Natural killer cell treated with Interleukin-12 subunit alpha and Interleukin-12 subunit beta and Interleukin-15 and Interleukin-18, amount 100 ng/mL, for 72 hours (primary cell): Measurements from ENCODE around the gene TBC1D16. TPM values are rescaled to one million over a fixed set of nuclear protein-coding genes. Genes with fewer than 3 reads are reported as not detected.

ENCODE experiments used
- ATAC-seq, 2 donors: fragments of 150-1000 bp; cut with Tn5 transposase in 1 of 2; sonication (Bioruptor Pico), chemical (Tn5 transposase) in 1 of 2; 2 replicates each; pipeline ENCODE4 v1.10.0; 2021
- DNase-seq: peaks from one replicate; pipeline ENCODE4 v3.0.0; 2022; ENCODE audit warnings: low spot score
- H3K27ac Mint-ChIP-seq, 2 donors: 1 replicate in 1 of 2; 2 replicates in 1 of 2; pipeline ENCODE4 v1.8.0; 2022; ENCODE audit warnings: mixed read lengths in 2 of 2, mild to moderate bottlenecking in 1 of 2, moderate library complexity in 1 of 2
- H3K27me3 Mint-ChIP-seq, 2 donors: 1 replicate in 1 of 2; 2 replicates in 1 of 2; pipeline ENCODE4 v1.8.0; 2022; ENCODE audit warnings: mixed read lengths in 2 of 2
- H3K36me3 Mint-ChIP-seq: one replicate; pipeline ENCODE4 v1.8.0; 2022; ENCODE audit warnings: mixed read lengths
- H3K4me1 Mint-ChIP-seq, 2 donors: 1 replicate in 1 of 2; 2 replicates in 1 of 2; pipeline ENCODE4 v1.8.0; 2022; ENCODE audit warnings: low read depth in 2 of 2, mixed read lengths in 2 of 2, mild to moderate bottlenecking in 1 of 2
- H3K4me3 Mint-ChIP-seq: one replicate; pipeline ENCODE4 v1.8.0; 2022; ENCODE audit warnings: mixed read lengths
- H3K9me3 Mint-ChIP-seq: 2 replicates; pipeline ENCODE4 v1.8.0; 2022; ENCODE audit warnings: mixed read lengths
- total RNA-seq, 2 donors: library from RNA; stranded (reverse); gene quantifications; one replicate each; pipeline ENCODE4 v1.2.3, GENCODE V29; 2022

Gene TBC1D16
- total RNA-seq, 2 donors from 2014 or later = 1.1 to 3.2 TPM

DNA sequence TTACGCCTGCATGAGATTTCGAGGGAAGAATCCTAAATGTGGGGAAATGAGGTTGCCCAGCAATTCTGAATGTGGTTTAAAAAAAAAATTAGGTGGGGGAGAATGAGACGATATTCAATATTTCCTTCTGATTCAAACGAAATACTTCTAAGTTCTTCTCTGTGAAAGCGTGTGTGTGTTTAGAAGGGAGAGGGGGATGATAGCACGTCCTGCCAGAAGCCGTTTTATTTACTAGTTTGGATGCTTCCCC lies 47.8 kb downstream of the TBC1D16 start:
- Mint-ChIP-seq H3K27me3 (peaks cover 5 to 12% of the 10 kb centered on the region in 2 donors), H3K4me3 (no peak overlapping the region), H3K27ac (no peak overlapping the region), H3K4me1 (peaks cover 8 to 11% of the 10 kb centered on the region in 2 donors), H3K36me3 (no peaks in the 10 kb centered on the region), H3K9me3 (no peaks in the 10 kb centered on the region)
- DNase-seq (no peak), ATAC-seq (no peak)

DNA sequence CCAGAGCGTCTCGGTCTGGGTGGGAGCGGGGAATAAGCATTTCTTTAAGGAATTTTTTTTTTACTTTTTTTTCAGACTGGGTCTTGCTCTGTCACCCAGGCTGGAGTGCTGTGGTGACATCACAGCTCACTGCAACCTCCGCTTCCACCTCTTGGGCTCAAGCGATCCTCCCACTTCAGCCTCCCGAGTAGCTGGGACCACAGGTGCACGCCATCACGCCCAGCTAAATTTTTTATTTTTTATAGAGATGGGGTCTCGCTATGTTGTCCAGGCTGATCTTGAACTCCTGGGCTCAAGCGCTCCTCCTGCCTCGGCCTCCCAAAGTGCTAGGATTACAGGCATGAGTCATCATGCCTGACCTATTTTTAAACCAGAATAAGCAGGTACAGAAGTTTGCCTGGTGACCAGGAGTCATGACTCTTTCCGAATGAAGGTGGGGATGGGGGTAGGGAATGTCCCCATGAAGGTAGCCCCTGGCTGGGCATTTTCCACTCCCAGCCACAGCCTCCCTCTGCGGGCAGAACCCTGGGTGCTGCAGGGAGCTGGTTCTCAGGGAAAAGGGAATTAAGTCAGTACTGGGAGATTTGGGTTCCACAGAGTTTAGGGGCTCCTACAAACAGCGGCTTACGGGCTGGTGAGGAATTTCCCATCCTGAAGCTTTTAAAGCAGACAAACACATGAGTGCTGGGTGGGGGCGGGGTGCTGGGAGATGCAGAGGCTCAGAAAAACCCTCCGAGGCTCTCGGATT lies 48.3 kb downstream of the TBC1D16 start:
- H3K9me3 Mint-ChIP-seq = no peaks in the 10 kb centered on the region
- no peak overlapping the region for H3K27ac Mint-ChIP-seq
- ATAC-seq (no peak), DNase-seq (no peak)
- no peaks in the 10 kb centered on the region for H3K36me3 Mint-ChIP-seq
- no peak overlapping the region for H3K4me3 Mint-ChIP-seq
- H3K4me1 Mint-ChIP-seq = peaks cover 3 to 6% of the 10 kb centered on the region in 2 donors
- H3K27me3 Mint-ChIP-seq = peaks cover under 1 to 7% of the 10 kb centered on the region in 2 donors

DNA sequence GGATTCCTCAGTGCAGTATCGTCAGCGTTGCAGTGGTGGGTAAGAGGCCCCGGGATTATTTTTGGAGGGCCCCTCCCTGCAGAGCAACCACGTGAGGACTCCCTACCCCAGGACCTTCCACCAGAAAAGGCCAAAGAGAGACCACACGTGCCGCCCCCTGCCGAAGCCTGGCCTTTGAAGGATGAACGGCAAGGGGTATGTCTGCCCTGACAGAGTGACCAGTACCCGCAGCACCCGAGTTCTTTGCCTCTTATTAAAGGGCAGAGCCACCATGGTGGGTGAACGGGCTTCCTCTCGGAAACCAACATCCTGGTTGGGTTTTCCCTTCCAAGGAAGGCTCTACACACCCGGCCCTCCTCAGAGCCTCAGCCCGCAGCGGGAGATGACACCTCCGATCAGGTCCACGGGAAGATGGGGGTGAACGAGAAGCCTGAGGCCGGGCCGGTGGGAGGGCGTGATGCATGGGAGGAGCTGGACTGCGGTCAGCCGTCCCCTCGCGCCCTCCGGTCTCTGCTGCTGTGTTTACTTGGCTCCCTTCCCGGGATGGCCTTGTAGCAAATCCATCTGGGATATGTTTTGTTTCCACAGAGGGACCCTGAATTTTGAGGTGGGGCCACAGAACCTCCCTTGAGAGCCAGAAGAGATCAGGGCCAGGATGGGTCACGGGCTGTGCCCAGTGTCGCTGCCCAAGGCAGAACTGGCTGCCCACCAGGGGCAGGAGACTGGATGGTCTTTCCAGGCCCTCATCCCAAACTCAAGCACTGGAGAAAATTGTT lies 49.1 kb downstream of the TBC1D16 start:
- DNase-seq (no peak), ATAC-seq (no peak)
- Mint-ChIP-seq H3K36me3 (no peaks in the 10 kb centered on the region), H3K9me3 (no peaks in the 10 kb centered on the region), H3K27me3 (peaks cover 0 to 5% of the 10 kb centered on the region in 2 donors), H3K4me3 (no peak overlapping the region), H3K4me1 (peaks cover 0 to 3% of the 10 kb centered on the region in 2 donors), H3K27ac (no peak overlapping the region)

DNA sequence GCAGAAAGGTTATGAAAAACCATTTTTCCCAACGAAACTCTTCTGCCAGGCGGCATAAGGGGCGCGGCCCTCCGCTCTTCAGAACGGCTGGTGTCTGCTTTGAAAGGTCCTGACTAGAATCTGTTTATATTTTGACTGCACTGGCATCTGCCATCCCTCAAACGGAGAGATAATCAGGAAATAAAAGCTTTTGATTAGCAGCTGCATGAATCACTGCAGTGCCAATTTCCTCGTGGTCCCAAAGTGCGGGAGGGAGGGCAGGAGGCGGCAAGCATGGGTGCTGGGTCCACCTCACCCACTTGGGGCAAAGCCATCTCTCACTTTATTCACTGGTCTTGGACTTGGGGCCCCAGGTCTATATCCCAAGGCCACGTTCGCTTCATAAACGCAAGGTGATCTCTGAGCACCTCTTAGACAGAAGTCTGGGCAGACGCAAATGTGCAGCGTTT lies 49.7 kb downstream of the TBC1D16 start:
- H3K4me3 Mint-ChIP-seq = no peak overlapping the region
- no peaks in the 10 kb centered on the region for H3K4me1 Mint-ChIP-seq
- H3K27me3 Mint-ChIP-seq = peaks cover 0 to 5% of the 10 kb centered on the region in 2 donors
- no peaks in the 10 kb centered on the region for H3K9me3 Mint-ChIP-seq
- H3K36me3 Mint-ChIP-seq = no peaks in the 10 kb centered on the region
- no peak for DNase-seq
- H3K27ac Mint-ChIP-seq = no peak overlapping the region
- no peak for ATAC-seq

DNA sequence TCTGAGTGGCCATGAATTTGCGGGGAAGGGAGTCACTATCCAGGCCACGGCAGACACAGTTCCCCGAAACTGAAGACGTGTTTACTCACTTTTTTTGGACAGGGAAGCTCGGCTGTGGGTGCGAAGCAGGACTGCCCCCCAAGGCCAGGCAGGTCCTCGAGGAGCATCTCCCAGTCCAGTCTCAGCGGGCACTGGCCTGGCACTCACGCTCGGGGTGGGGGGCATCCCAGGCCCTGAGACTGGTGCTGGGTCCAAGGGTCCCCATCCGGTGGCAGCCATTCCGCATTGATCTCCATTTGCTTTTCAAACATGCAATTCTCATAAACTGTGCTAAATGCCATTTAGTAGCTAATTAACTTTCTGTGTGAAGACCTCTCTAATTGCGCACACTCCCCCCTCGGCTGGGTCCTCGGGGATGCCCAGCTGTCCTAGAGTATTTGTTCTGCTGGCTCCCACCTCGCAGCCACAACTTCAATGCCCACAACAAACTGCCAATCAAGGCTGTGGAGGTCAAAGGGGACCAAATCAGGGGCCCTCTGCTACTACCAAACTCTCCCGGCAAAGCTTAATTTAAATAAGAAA lies 50.2 kb downstream of the TBC1D16 start:
- no peak for DNase-seq
- H3K36me3 Mint-ChIP-seq = no peaks in the 10 kb centered on the region

DNA sequence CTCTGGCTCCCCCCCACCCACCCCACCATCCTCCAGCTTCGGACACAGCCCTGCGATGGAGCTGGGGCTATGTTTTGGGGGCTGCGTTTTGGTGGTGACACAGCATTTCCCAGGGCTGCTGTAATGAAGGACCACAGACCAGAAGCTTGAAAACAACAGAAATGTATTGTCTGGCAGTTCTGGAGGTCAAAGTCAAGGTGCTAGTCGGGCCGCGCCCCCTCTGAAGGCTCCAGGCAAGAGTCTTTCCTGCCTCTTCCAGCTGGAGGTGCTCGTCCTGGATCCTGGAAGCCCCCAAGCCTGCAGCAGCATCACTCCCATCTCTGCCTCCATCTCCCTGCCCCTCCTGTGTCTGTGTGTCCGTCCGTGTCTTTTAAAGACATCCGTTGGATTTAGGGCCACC lies 50.8 kb downstream of the TBC1D16 start:
- DNase-seq = no peak

More for the DNA sequence above, 50.2 kb downstream of the TBC1D16 start:
- H3K4me1 Mint-ChIP-seq = no peaks in the 10 kb centered on the region
- H3K27ac Mint-ChIP-seq = no peak overlapping the region
- ATAC-seq = no peak
- no peaks in the 10 kb centered on the region for H3K9me3 Mint-ChIP-seq
- no peak overlapping the region for H3K4me3 Mint-ChIP-seq
- H3K27me3 Mint-ChIP-seq = peaks cover 0 to under 1% of the 10 kb centered on the region in 2 donors

DNA sequence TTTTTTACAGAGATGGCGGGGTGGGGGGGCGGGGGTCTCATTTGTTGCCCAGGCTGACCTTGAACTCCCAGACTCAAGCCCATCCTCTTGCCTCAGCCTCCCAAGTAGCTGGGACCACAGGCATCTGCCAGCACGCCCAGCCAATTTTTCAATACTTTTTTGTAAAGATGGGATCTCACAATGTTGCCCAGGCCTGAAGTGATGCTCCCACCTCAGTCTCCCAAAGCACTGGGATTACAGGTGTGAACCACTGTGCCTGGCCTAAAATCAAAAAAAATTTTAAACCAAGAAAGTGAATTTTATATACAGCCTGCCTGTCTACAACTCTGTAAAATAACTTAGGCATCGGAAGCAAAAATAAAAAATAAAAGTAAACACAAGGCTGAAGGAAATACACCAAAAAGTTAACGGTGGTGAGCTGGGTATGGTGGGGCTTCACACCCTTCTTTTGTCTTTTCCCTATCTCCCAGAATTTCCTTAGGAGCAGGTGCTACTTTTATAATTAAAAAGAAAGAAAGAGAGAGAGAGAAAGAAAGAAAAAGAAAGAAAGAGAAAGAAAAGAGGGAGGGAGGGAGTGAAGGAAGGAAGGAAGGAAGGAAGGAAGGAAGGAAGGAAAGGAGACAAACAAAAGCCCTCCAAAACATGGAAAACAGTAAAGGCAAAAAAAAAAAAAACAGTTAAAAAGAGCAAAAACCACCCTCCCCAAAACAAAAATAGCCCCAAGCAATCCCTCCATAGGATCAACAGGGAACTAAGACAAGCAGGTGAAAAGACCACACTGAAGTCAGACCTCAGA lies 51.4 kb downstream of the TBC1D16 start:
- no peak for DNase-seq
- Mint-ChIP-seq H3K4me1 (no peaks in the 10 kb centered on the region), H3K27me3 (no peaks in the 10 kb centered on the region), H3K36me3 (no peaks in the 10 kb centered on the region), H3K9me3 (no peaks in the 10 kb centered on the region), H3K27ac (no peak overlapping the region), H3K4me3 (no peak overlapping the region)
- ATAC-seq = no peak

More for the DNA sequence above, 50.8 kb downstream of the TBC1D16 start:
- ATAC-seq = no peak
- H3K9me3 Mint-ChIP-seq = no peaks in the 10 kb centered on the region
- H3K27me3 Mint-ChIP-seq = no peaks in the 10 kb centered on the region
- H3K4me3 Mint-ChIP-seq = no peak overlapping the region
- no peaks in the 10 kb centered on the region for H3K4me1 Mint-ChIP-seq
- no peaks in the 10 kb centered on the region for H3K36me3 Mint-ChIP-seq
- no peak overlapping the region for H3K27ac Mint-ChIP-seq

DNA sequence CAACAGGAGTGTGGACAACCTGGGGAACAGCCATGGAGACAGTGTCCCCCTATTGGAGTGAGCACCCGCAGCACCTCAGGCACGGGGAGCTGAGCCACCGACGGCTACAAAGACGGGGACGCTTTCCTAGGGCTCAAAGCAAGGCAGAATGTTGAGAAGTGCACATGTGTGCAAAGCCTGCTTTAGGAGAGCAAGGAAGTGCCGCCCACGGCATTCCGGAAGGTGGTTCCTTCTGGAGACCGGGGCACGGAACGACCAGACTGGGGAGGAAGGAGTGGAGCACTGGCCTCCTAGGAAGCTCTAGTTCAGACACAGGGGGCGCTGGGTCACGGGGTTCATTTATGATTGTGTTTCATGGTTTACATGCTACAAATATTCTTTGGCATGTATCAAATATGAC lies 52.2 kb downstream of the TBC1D16 start:
- Mint-ChIP-seq H3K27ac (no peak overlapping the region), H3K27me3 (no peaks in the 10 kb centered on the region), H3K36me3 (no peaks in the 10 kb centered on the region), H3K4me3 (no peak overlapping the region), H3K4me1 (no peaks in the 10 kb centered on the region), H3K9me3 (no peaks in the 10 kb centered on the region)
- DNase-seq = no peak
- no peak for ATAC-seq

DNA sequence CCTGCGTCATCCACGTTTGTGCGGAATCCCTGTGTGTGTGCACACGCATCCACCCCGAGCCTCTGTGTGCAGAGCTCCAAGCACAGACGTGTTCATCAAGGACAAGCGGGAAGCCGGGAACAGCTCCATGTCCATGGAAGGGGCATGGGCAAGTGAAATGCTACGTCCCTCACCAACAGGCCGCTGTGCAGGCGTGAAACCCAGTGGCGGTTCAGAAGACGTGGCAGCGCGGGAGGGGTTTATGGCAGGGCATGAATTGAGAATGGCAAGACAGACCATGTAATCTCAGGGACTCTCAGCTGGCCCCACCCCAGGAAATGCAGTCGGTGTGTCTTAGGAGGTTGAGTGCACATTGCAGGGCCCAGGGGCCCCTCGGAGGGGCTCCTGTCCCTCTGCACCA lies 52.7 kb downstream of the TBC1D16 start:
- H3K4me3 Mint-ChIP-seq = no peak overlapping the region
- DNase-seq = no peak
- H3K36me3 Mint-ChIP-seq = no peaks in the 10 kb centered on the region
- ATAC-seq = no peak
- H3K4me1 Mint-ChIP-seq = no peaks in the 10 kb centered on the region
- no peaks in the 10 kb centered on the region for H3K27me3 Mint-ChIP-seq
- no peak overlapping the region for H3K27ac Mint-ChIP-seq
- H3K9me3 Mint-ChIP-seq = no peaks in the 10 kb centered on the region

DNA sequence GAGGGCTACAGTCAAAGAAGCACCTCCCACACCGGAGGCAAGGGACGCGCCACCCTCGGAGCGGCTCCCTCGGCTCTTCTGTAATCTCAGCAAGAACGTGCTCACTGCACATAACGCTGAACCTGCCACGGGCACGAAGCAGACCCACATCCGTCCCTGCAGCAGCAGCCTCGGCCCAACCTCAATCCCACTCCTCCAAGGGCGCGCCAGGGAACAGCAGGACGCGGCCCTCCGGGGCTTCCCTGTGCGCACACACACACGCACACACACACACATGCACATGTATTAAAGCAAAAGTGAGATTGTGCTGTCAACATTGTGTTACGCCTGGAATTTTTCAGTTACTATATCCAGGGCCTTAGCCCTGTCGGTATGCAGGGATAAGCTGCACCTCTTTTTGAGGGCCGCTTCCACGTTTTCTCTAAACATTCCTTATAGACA lies 54.0 kb downstream of the TBC1D16 start:
- DNase-seq (no peak), ATAC-seq (no peak)
- Mint-ChIP-seq H3K9me3 (no peaks in the 10 kb centered on the region), H3K27me3 (no peaks in the 10 kb centered on the region), H3K4me3 (no peak overlapping the region), H3K4me1 (no peaks in the 10 kb centered on the region), H3K27ac (no peak overlapping the region), H3K36me3 (no peaks in the 10 kb centered on the region)

DNA sequence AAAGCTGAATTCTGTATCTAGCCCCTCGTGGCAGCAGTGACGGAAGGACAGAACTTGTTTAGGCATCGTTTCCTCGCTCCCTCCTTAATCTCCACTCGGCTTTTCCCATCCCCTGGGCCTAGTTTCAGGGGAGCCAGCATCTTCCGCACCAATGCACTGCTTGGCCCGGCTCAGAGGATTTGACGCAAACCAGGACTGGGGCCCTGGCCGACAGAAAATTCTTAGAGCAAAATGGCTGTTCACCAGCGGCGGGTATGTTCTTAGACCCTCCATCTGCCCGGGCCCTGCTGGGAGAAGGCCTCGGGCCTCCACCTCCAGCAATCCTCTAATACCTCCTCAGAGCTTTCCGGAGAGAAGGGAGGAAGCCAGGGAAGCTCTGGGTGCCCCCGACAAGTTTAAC lies 54.6 kb downstream of the TBC1D16 start:
- DNase-seq (no peak), ATAC-seq (no peak)
- Mint-ChIP-seq H3K9me3 (no peaks in the 10 kb centered on the region), H3K4me3 (no peak overlapping the region), H3K27me3 (no peaks in the 10 kb centered on the region), H3K36me3 (no peaks in the 10 kb centered on the region), H3K4me1 (no peaks in the 10 kb centered on the region), H3K27ac (no peak overlapping the region)

DNA sequence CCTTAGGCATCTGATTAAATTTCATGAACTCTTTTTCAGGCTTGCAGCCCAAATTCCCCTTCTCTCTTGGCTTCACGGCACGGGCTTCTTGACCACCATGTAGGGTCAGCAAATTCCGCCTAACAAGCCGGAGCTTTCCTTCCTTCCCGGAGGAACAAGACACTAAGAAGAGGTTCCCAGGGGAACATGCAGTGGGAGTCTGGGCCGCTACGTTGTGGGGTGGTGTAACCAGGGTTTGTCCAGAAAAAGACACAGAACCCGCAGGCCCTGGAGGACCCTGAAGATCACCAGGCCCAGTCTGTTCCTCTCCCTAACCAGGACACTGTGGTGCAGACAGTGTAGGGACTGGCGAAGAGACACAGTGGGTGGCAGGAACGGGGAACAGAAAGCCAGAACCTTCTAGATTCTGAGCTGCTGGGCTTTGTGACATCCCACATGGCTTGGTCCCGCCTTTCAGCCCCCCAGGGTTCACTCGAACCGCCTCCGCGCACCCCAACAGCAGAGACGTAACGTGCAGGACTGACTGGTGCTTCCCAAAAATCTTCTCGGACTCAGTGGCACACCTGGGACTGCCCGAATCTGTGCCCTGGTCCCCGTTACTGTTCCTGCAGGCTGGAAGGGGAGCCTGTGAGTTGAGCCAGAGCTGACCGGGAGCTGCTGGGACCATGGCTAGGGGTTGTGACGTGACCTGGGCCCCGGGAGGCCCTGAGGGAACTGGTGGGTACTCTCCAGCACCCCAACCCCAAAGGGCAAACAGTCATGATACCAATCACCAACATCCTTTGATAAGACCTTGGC lies 55.2 kb downstream of the TBC1D16 start:
- DNase-seq (no peak), ATAC-seq (no peak)
- no peaks in the 10 kb centered on the region for H3K9me3 Mint-ChIP-seq
- H3K4me3 Mint-ChIP-seq = no peak overlapping the region
- H3K27ac Mint-ChIP-seq = no peak overlapping the region
- no peaks in the 10 kb centered on the region for H3K27me3 Mint-ChIP-seq
- H3K36me3 Mint-ChIP-seq = no peaks in the 10 kb centered on the region
- no peaks in the 10 kb centered on the region for H3K4me1 Mint-ChIP-seq

DNA sequence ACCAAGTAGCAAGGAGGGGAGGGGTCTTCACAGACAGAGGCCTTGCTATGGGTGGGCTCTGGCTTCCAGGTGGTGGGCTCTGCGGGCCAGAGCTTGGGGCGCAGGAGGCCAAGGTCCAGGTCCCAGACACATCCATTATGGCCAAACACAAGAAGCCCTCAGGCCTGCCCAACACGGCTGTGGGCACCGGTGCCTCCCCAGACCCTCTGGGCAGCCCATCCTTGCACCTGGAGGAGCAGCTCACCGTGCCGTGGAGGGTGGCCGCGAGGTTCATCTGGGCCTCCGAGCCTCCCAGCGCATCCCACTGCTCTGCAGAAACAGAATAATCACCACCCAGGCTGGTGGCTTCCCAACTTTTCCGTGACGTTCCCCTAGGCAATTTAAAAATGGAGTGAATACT lies 55.9 kb downstream of the TBC1D16 start:
- no peaks in the 10 kb centered on the region for H3K27me3 Mint-ChIP-seq
- H3K27ac Mint-ChIP-seq = no peak overlapping the region
- DNase-seq (no peak), ATAC-seq (no peak)
- H3K36me3 Mint-ChIP-seq = no peaks in the 10 kb centered on the region
- no peaks in the 10 kb centered on the region for H3K9me3 Mint-ChIP-seq
- H3K4me3 Mint-ChIP-seq = no peak overlapping the region
- no peaks in the 10 kb centered on the region for H3K4me1 Mint-ChIP-seq
